ENCODE data around the gene FRS3.
A peak's percentile ranks its signal among the peaks of the same experiment; 100 is the strongest.
"Not testable (repeated sequence)": the region's sequence is repeated elsewhere in the genome, so short reads cannot be mapped to it uniquely, and the experiment has no call there.

The FRS3 gene

GRCh38 chr6:41769376-41769775 lies 10.3 kb downstream of the FRS3 start:
- DNase-seq (ENCODE audit: low read depth) = no peak

GRCh38 chr6:41768545-41769308 lies 11.0 kb downstream of the FRS3 start:
- DNase-seq (ENCODE audit: low read depth) = no peak

- no peak for DNase-seq (ENCODE audit: low read depth)
Measured at GRCh38 chr6:41767112-41767833, 12.4 kb downstream of the FRS3 start.

- not testable (repeated sequence) for DNase-seq (ENCODE audit: low read depth)
Measured at GRCh38 chr6:41766043-41766664, 13.5 kb downstream of the FRS3 start.

GRCh38 chr6:41763470-41763869 lies 16.2 kb downstream of the FRS3 start:
- DNase-seq (ENCODE audit: low read depth) = no peak

- no peak for DNase-seq (ENCODE audit: low read depth)
Measured at GRCh38 chr6:41759905-41760579, 19.7 kb downstream of the FRS3 start.

GRCh38 chr6:41759106-41759904 lies 20.4 kb downstream of the FRS3 start:
- no peak for DNase-seq (ENCODE audit: low read depth)

- no peak for DNase-seq (ENCODE audit: low read depth)
Measured at GRCh38 chr6:41758641-41759035, 21.1 kb downstream of the FRS3 start.

- DNase-seq (ENCODE audit: low read depth) = peak; percentile 10
Measured at GRCh38 chr6:41757931-41758640, 21.6 kb downstream of the FRS3 start.

- no peak for DNase-seq (ENCODE audit: low read depth)
Measured at GRCh38 chr6:41757271-41757670, 22.4 kb downstream of the FRS3 start.

- DNase-seq (ENCODE audit: low read depth) = no peak
Measured at GRCh38 chr6:41756354-41756753, 23.3 kb downstream of the FRS3 start.

GRCh38 chr6:41755895-41756294 lies 23.8 kb downstream of the FRS3 start:
- DNase-seq (ENCODE audit: low read depth) = no peak

GRCh38 chr6:41750374-41750773 lies 29.3 kb downstream of the FRS3 start:
- DNase-seq (ENCODE audit: low read depth) = no peak

- DNase-seq (ENCODE audit: low read depth) = no peak
Measured at GRCh38 chr6:41748542-41748941, 31.2 kb downstream of the FRS3 start.

- no peak for DNase-seq (ENCODE audit: low read depth)
Measured at GRCh38 chr6:41748102-41748477, 31.6 kb downstream of the FRS3 start.

GRCh38 chr6:41747256-41748101 lies 32.2 kb downstream of the FRS3 start, which contains the start of gene PGC:
Gene PGC (minus strand): TSS chr6:41747397. CDS start chr6:41747334, 63 bp downstream.
- no peak for DNase-seq (ENCODE audit: low read depth)

GRCh38 chr6:41746107-41746506 lies 33.6 kb downstream of the FRS3 start:
- no peak for DNase-seq (ENCODE audit: low read depth)

- no peak for DNase-seq (ENCODE audit: low read depth)
Measured at GRCh38 chr6:41744236-41744787, 35.4 kb downstream of the FRS3 start.

- DNase-seq (ENCODE audit: low read depth) = no peak
Measured at GRCh38 chr6:41743406-41744235, 36.1 kb downstream of the FRS3 start.

Data from stimulated activated CD8-positive, alpha-beta memory T cell treated with anti-CD3 and anti-CD28 coated beads, Interleukin-12 subunit alpha, Interleukin-12 subunit beta, amount 100 ng/mL, for 4 hours (primary cell).